Forelimb muscle (tissue), 1 donor: ENCODE measurements around the gene NCLN. TPM values are rescaled to one million over a fixed set of nuclear protein-coding genes. Genes with fewer than 3 reads are reported as not detected.
"Not testable (repeated sequence)": the region's sequence is repeated elsewhere in the genome, so short reads cannot be mapped to it uniquely, and the experiment has no call there.

ENCODE experiments used
- DNase-seq: peaks from one replicate; pipeline ENCODE4 v3.0.0-alpha.2; 2013; ENCODE audit warnings: low read depth
- polyA plus RNA-seq: library from polyadenylated mRNA; unstranded; fragments of 120-200 nt; gene quantifications from one replicate; pipeline ENCODE4 v1.2.1, GENCODE V29; 2013; ENCODE audit not compliant: insufficient read length

The NCLN gene
- polyA plus RNA-seq, 1 donor, result 26.0 TPM

GRCh38 chr19:3183721-3184641, 1.7 kb upstream of the NCLN start:
- no peak for DNase-seq

GRCh38 chr19:3184847-3185460, 776 bp upstream of the NCLN start:
- no peak for DNase-seq

- DNase-seq, result no peak
These were observed 494 bp downstream of the NCLN start for GRCh38 chr19:3186160-3186688.

- no peak for DNase-seq
These were observed 1.3 kb downstream of the NCLN start for GRCh38 chr19:3186891-3187661.

GRCh38 chr19:3187662-3188511, 2.2 kb downstream of the NCLN start:
- DNase-seq, result no peak

GRCh38 chr19:3188627-3189596, 3.2 kb downstream of the NCLN start:
- DNase-seq, result no peak

GRCh38 chr19:3189702-3190469, 4.2 kb downstream of the NCLN start:
- DNase-seq, result no peak

GRCh38 chr19:3190470-3190770, 4.7 kb downstream of the NCLN start:
- no peak for DNase-seq

GRCh38 chr19:3190921-3191805, 5.4 kb downstream of the NCLN start:
- DNase-seq, result no peak

GRCh38 chr19:3191806-3192104, 6.0 kb downstream of the NCLN start:
- DNase-seq, result not testable (repeated sequence)

- no peak for DNase-seq
These were observed 6.5 kb downstream of the NCLN start for GRCh38 chr19:3192228-3192635.

GRCh38 chr19:3192684-3193083, 7.0 kb downstream of the NCLN start:
- no peak for DNase-seq

GRCh38 chr19:3193256-3194105, 7.8 kb downstream of the NCLN start:
- DNase-seq, result no peak

- no peak for DNase-seq
These were observed 8.7 kb downstream of the NCLN start for GRCh38 chr19:3194106-3195087.

- no peak for DNase-seq
These were observed 10.6 kb downstream of the NCLN start for GRCh38 chr19:3196064-3196932.

GRCh38 chr19:3196933-3197205, 11.1 kb downstream of the NCLN start:
- DNase-seq, result no peak
